ENCODE data around the gene AHCTF1. TPM values are rescaled to one million over a fixed set of nuclear protein-coding genes. Genes with fewer than 3 reads are reported as not detected.
"Not testable (repeated sequence)": the region's sequence is repeated elsewhere in the genome, so short reads cannot be mapped to it uniquely, and the experiment has no call there.

AHCTF1 gene
- total RNA-seq, 1 donor from 2014 or later, result 25.2 TPM

DNA sequence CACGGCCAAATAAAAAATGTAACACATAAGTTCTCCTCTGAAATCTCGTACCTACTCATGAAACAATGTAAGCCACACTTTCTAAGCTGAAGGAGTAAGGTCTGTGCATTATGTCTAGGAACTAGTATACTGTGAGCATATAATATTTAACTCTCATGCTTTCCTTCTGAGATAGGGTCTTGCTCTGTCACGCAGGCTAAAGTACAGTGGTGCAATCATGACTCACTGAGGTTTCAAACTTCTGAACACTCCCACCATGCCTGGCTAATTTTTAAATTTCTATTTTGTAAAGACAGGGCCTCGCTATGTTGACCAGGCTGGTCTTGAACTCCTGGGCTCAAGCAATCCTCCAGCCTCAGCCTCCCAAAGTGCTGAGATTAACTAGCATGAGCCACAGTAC lies 71.3 kb downstream of the AHCTF1 start:
- peaks cover 2% of the 10 kb centered on the region for H3K4me1 Mint-ChIP-seq (ENCODE audit: low read depth, unreplicated experiment)
- TF ChIP-seq, protein P1, sequence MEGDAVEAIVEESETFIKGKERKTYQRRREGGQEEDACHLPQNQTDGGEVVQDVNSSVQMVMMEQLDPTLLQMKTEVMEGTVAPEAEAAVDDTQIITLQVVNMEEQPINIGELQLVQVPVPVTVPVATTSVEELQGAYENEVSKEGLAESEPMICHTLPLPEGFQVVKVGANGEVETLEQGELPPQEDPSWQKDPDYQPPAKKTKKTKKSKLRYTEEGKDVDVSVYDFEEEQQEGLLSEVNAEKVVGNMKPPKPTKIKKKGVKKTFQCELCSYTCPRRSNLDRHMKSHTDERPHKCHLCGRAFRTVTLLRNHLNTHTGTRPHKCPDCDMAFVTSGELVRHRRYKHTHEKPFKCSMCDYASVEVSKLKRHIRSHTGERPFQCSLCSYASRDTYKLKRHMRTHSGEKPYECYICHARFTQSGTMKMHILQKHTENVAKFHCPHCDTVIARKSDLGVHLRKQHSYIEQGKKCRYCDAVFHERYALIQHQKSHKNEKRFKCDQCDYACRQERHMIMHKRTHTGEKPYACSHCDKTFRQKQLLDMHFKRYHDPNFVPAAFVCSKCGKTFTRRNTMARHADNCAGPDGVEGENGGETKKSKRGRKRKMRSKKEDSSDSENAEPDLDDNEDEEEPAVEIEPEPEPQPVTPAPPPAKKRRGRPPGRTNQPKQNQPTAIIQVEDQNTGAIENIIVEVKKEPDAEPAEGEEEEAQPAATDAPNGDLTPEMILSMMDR (IDR thresholded peaks at IDR 0.05; ENCODE audit: partially characterized antibody, unreplicated experiment), result no peak
- no peaks in the 10 kb centered on the region for H3K36me3 Mint-ChIP-seq (ENCODE audit: unreplicated experiment)
- H3K27me3 Mint-ChIP-seq (ENCODE audit: unreplicated experiment), result no peaks in the 10 kb centered on the region
- DNase-seq, result no peak
- H3K9me3 Mint-ChIP-seq (ENCODE audit: unreplicated experiment), result no peaks in the 10 kb centered on the region
- H3K27ac Mint-ChIP-seq (ENCODE audit: unreplicated experiment), result no peak overlapping the region
- H3K4me3 Mint-ChIP-seq (ENCODE audit: unreplicated experiment), result no peak overlapping the region

DNA sequence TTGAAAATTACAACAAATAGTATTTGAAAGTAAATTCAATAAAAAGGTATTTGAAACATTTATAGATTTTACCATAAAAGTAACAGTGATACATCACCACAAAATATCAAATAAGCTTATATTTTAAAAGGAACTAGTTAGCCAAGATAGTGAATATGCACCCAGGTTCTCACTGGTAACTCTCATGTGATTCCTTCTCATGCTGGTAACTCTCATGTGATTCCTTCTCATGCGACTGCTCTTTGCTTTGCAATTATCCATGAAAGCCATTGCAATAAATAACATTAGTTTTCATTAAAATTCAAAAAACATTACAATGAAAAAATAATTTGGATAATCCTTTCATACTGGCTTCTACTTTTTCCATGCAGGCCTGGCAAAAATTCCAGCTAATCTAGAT lies 75.4 kb downstream of the AHCTF1 start:
- TF ChIP-seq, protein P1 (IDR thresholded peaks at IDR 0.05; ENCODE audit: partially characterized antibody, unreplicated experiment), result no peak
- no peaks in the 10 kb centered on the region for H3K4me1 Mint-ChIP-seq (ENCODE audit: low read depth, unreplicated experiment)
- H3K27me3 Mint-ChIP-seq (ENCODE audit: unreplicated experiment), result no peaks in the 10 kb centered on the region
- no peak overlapping the region for H3K27ac Mint-ChIP-seq (ENCODE audit: unreplicated experiment)
- no peak for DNase-seq
- H3K9me3 Mint-ChIP-seq (ENCODE audit: unreplicated experiment), result no peaks in the 10 kb centered on the region
- no peaks in the 10 kb centered on the region for H3K36me3 Mint-ChIP-seq (ENCODE audit: unreplicated experiment)
- H3K4me3 Mint-ChIP-seq (ENCODE audit: unreplicated experiment), result no peak overlapping the region

DNA sequence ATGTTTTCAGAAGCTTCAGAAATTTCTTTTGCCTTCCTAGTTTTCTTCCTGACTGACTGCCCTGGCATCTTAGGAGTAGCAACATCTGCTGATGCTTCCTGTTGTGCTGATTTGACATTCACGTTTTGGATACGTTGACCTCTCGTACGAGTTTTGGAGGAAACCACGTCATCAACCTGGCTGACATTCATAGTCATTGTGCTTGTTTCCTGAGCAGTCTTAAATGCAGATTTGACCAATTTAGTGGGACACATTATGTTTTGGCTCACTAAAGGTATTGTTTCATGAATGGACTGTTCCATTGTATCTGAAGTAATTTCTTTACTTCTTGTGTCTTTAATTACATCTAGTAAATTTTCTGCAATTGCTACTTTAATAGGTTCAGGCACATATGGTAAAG lies 81.1 kb downstream of the AHCTF1 start:
- not testable (repeated sequence) for H3K4me3 Mint-ChIP-seq (ENCODE audit: unreplicated experiment); H3K27me3 Mint-ChIP-seq (ENCODE audit: unreplicated experiment); H3K4me1 Mint-ChIP-seq (ENCODE audit: low read depth, unreplicated experiment); DNase-seq; H3K36me3 Mint-ChIP-seq (ENCODE audit: unreplicated experiment); H3K9me3 Mint-ChIP-seq (ENCODE audit: unreplicated experiment); H3K27ac Mint-ChIP-seq (ENCODE audit: unreplicated experiment)

DNA sequence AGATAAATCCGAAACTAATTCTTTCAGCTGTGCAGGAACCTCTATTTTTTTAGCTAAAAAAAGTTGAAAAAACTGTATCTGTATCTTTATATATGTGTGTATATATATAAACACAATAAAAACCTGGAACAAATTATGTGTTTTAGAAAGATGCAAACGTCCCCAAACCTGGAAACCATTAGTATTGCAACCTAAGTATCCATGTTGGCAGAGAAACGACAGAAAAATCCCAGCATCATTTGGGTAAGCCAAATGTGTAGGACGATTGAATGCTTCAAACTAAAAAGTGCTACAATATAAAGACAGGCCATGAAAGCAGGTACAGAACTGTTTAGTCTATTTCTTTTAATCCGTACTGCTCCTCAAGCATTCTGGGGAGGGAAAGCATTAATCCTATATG lies 87.9 kb downstream of the AHCTF1 start:
- H3K36me3 Mint-ChIP-seq (ENCODE audit: unreplicated experiment), result no peaks in the 10 kb centered on the region
- no peaks in the 10 kb centered on the region for H3K4me1 Mint-ChIP-seq (ENCODE audit: low read depth, unreplicated experiment)
- no peak for DNase-seq
- peaks cover 3% of the 10 kb centered on the region for H3K9me3 Mint-ChIP-seq (ENCODE audit: unreplicated experiment)
- no peaks in the 10 kb centered on the region for H3K27me3 Mint-ChIP-seq (ENCODE audit: unreplicated experiment)
- TF ChIP-seq, protein P1 (IDR thresholded peaks at IDR 0.05; ENCODE audit: partially characterized antibody, unreplicated experiment), result no peak
- no peak overlapping the region for H3K4me3 Mint-ChIP-seq (ENCODE audit: unreplicated experiment)
- H3K27ac Mint-ChIP-seq (ENCODE audit: unreplicated experiment), result no peak overlapping the region

DNA sequence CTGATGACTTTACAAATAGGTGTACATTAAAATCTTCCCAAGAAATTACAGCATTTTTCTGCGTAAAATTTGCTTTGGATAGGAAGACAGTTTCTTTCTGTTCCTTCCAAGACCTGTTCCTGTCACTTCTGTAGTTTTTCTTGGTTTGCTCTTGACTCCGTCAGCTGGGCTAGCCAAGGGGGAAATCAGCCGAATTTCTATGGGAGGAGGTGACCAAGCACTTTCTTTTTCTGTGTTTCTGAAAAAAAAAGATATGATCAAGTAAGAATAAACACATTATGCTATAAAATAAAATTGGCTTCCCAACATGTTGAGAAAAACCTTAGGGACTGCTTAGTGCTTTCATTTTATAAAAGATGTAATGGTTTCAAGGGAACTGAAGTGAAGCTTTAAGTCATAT lies 91.0 kb downstream of the AHCTF1 start:
- not testable (repeated sequence) for H3K27ac Mint-ChIP-seq (ENCODE audit: unreplicated experiment); H3K9me3 Mint-ChIP-seq (ENCODE audit: unreplicated experiment); H3K4me1 Mint-ChIP-seq (ENCODE audit: low read depth, unreplicated experiment); H3K36me3 Mint-ChIP-seq (ENCODE audit: unreplicated experiment); H3K27me3 Mint-ChIP-seq (ENCODE audit: unreplicated experiment); H3K4me3 Mint-ChIP-seq (ENCODE audit: unreplicated experiment); DNase-seq

DNA sequence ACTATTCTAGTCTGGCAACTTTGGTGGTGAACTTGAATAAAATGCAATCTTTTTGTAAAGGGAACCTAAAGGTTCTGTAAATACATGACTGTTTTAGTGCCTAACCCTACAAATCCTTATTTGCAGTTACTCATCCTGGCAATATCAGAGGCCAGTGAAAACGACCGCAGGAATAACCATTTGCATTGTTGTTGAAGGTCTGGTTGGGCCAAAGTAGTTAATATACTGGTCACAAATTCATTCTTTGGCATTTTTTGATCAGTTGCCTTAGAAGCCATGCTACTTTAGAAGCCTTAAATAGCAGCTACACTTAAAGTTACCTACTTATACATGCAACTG lies 93.7 kb downstream of the AHCTF1 start:
- Mint-ChIP-seq H3K4me3 (ENCODE audit: unreplicated experiment) (no peak overlapping the region), H3K36me3 (ENCODE audit: unreplicated experiment) (no peaks in the 10 kb centered on the region), H3K27me3 (ENCODE audit: unreplicated experiment) (no peaks in the 10 kb centered on the region), H3K27ac (ENCODE audit: unreplicated experiment) (no peak overlapping the region), H3K4me1 (ENCODE audit: low read depth, unreplicated experiment) (no peaks in the 10 kb centered on the region), H3K9me3 (ENCODE audit: unreplicated experiment) (peaks cover 3% of the 10 kb centered on the region)
- DNase-seq, result no peak
- TF ChIP-seq, protein P1 (IDR thresholded peaks at IDR 0.05; ENCODE audit: partially characterized antibody, unreplicated experiment), result no peak
